ENCODE measurements around the gene GNAT2. TPM values are rescaled to one million over a fixed set of nuclear protein-coding genes. Genes with fewer than 3 reads are reported as not detected.

GNAT2 gene
- total RNA-seq, 1 experiment from 2014 or later, result not detected

DNA sequence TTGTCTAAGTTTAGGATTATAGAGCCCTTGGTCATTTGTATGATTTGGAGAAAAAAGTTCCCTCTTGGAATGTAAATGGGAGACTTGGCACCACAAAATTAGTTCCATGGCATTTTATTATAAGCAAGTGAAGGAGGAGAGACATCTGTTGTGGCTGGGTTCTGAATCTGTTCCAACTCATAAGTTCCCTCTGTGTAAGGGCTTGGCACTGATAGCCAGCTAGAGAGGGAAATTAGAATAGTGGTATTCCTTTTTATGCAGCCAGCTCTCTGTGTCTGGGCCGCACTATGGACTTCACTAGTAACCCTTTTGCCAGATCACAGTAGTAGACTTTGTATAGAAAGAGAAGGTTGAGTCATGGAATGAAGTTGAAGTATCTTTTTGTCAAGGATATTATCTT, 39.9 kb downstream of the GNAT2 start:
- H3K27ac Mint-ChIP-seq (ENCODE audit: unreplicated experiment), result no peak overlapping the region
- no peaks in the 10 kb centered on the region; the same call in 1 of the 2 replicates for H3K4me1 ChIP-seq
- no peaks in the 10 kb centered on the region for H3K27me3 ChIP-seq (replicated peaks; ENCODE audit: control insufficient read depth, insufficient read depth, low read length)
- H3K9me3 ChIP-seq, result no peaks in the 10 kb centered on the region
- H3K4me1 Mint-ChIP-seq (ENCODE audit: low read depth, unreplicated experiment), result no peaks in the 10 kb centered on the region
- peaks cover 15% of the 10 kb centered on the region for H3K36me3 Mint-ChIP-seq (ENCODE audit: insufficient read depth, unreplicated experiment)
- TF ChIP-seq, protein P1, sequence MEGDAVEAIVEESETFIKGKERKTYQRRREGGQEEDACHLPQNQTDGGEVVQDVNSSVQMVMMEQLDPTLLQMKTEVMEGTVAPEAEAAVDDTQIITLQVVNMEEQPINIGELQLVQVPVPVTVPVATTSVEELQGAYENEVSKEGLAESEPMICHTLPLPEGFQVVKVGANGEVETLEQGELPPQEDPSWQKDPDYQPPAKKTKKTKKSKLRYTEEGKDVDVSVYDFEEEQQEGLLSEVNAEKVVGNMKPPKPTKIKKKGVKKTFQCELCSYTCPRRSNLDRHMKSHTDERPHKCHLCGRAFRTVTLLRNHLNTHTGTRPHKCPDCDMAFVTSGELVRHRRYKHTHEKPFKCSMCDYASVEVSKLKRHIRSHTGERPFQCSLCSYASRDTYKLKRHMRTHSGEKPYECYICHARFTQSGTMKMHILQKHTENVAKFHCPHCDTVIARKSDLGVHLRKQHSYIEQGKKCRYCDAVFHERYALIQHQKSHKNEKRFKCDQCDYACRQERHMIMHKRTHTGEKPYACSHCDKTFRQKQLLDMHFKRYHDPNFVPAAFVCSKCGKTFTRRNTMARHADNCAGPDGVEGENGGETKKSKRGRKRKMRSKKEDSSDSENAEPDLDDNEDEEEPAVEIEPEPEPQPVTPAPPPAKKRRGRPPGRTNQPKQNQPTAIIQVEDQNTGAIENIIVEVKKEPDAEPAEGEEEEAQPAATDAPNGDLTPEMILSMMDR (IDR thresholded peaks at IDR 0.05; ENCODE audit: insufficient read depth in 1 of 2, low read depth in 1 of 2, low read length in 1 of 2, severe bottlenecking in 1 of 2, unreplicated experiment in 1 of 2), result no peak
- no peak for DNase-seq
- no peaks in the 10 kb centered on the region for H3K9me3 Mint-ChIP-seq (ENCODE audit: unreplicated experiment)
- intact Hi-C loops (cut with micrococcal nuclease; ENCODE audit: unreplicated experiment), result no loop called here
- no peaks in the 10 kb centered on the region for H3K36me3 ChIP-seq (ENCODE audit: control insufficient read depth, insufficient read depth, low read length)
- CTCF ChIA-PET, result no interaction called here
- H3K4me3 Mint-ChIP-seq (ENCODE audit: unreplicated experiment), result no peak overlapping the region
- POLR2A ChIA-PET, result no interaction called here
- no TSS peak for BruUV-seq (replicated peaks)
- H3K4me3 ChIP-seq (ENCODE audit: low read depth, low read length), result no peak overlapping the region
- no peaks in the 10 kb centered on the region for H3K27me3 Mint-ChIP-seq (ENCODE audit: insufficient read depth, unreplicated experiment)

DNA sequence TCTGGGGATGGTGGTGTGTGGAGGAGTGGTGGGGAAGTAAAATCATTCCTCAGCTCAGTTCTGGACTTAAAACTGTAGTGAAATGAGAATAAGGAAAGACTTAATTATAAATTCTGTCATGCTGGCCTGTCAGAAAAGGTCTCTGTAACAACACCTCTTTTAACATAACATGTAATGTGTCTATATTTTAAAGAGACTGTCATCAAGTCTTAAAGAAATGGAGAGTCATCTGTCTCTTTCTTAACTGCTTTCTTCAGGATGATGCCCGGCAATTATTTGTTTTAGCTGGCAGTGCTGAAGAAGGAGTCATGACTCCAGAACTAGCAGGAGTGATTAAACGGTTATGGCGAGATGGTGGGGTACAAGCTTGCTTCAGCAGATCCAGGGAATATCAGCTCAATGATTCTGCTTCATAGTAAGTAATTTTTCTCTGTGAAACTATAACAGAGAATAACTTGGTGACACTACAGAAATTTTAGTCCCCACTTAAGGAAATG, 40.4 kb downstream of the GNAT2 start:
- no TSS peak for BruUV-seq (replicated peaks)
- H3K27me3 Mint-ChIP-seq (ENCODE audit: insufficient read depth, unreplicated experiment), result no peaks in the 10 kb centered on the region
- no peak overlapping the region for H3K4me3 Mint-ChIP-seq (ENCODE audit: unreplicated experiment)
- ChIA-PET POLR2A (no interaction called here), CTCF (no interaction called here)
- Histone ChIP-seq H3K4me1 (no peaks in the 10 kb centered on the region), H3K9me3 (no peaks in the 10 kb centered on the region), H3K27me3 (replicated peaks; ENCODE audit: control insufficient read depth, insufficient read depth, low read length) (no peaks in the 10 kb centered on the region), H3K4me3 (ENCODE audit: low read depth, low read length) (no peak overlapping the region), H3K36me3 (ENCODE audit: control insufficient read depth, insufficient read depth, low read length) (no peaks in the 10 kb centered on the region)
- H3K27ac Mint-ChIP-seq (ENCODE audit: unreplicated experiment), result no peak overlapping the region
- intact Hi-C loops (cut with micrococcal nuclease; ENCODE audit: unreplicated experiment), result no loop called here
- H3K36me3 Mint-ChIP-seq (ENCODE audit: insufficient read depth, unreplicated experiment), result peaks cover 14% of the 10 kb centered on the region
- no peaks in the 10 kb centered on the region for H3K9me3 Mint-ChIP-seq (ENCODE audit: unreplicated experiment)
- DNase-seq, result no peak
- TF ChIP-seq, protein P1 (IDR thresholded peaks at IDR 0.05; ENCODE audit: insufficient read depth in 1 of 2, low read depth in 1 of 2, low read length in 1 of 2, severe bottlenecking in 1 of 2, unreplicated experiment in 1 of 2), result no peak
- H3K4me1 Mint-ChIP-seq (ENCODE audit: low read depth, unreplicated experiment), result no peaks in the 10 kb centered on the region

DNA sequence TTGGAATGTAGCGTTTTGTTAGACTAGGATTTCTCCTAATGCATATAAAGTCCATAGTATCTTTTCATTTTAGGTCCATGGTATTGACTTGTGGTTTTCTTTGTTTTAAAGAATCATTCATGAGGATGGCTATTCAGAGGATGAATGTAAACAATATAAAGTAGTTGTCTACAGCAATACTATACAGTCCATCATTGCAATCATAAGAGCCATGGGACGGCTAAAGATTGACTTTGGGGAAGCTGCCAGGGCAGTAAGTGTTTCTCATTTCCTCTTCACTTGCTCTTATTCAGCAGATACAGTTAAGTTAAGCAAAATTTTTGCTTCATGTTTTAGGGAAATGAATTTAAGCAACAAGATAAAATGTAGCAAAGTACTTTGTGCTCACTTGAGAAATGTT, 45.6 kb downstream of the GNAT2 start:
- Histone ChIP-seq H3K4me1 (peaks cover 13% of the 10 kb centered on the region), H3K36me3 (ENCODE audit: control insufficient read depth, insufficient read depth, low read length) (no peaks in the 10 kb centered on the region), H3K27me3 (replicated peaks; ENCODE audit: control insufficient read depth, insufficient read depth, low read length) (no peaks in the 10 kb centered on the region), H3K4me3 (ENCODE audit: low read depth, low read length) (no peak overlapping the region), H3K9me3 (no peaks in the 10 kb centered on the region)
- Mint-ChIP-seq H3K9me3 (ENCODE audit: unreplicated experiment) (no peaks in the 10 kb centered on the region), H3K27ac (ENCODE audit: unreplicated experiment) (no peak overlapping the region), H3K27me3 (ENCODE audit: insufficient read depth, unreplicated experiment) (no peaks in the 10 kb centered on the region), H3K4me1 (ENCODE audit: low read depth, unreplicated experiment) (no peaks in the 10 kb centered on the region), H3K4me3 (ENCODE audit: unreplicated experiment) (no peak overlapping the region), H3K36me3 (ENCODE audit: insufficient read depth, unreplicated experiment) (peaks cover 3% of the 10 kb centered on the region)
- intact Hi-C loops (cut with micrococcal nuclease; ENCODE audit: unreplicated experiment), result no loop called here
- BruUV-seq (replicated peaks), result no TSS peak
- ChIA-PET CTCF (no interaction called here), POLR2A (no interaction called here)
- TF ChIP-seq, protein P1 (IDR thresholded peaks at IDR 0.05; ENCODE audit: insufficient read depth in 1 of 2, low read depth in 1 of 2, low read length in 1 of 2, severe bottlenecking in 1 of 2, unreplicated experiment in 1 of 2), result no peak
- no peak for DNase-seq
